Activated CD8-positive, alpha-beta T cell treated with anti-CD3 and anti-CD28 coated beads for 36 hours (primary cell): ENCODE measurements around the gene PAX7. TPM values are rescaled to one million over a fixed set of nuclear protein-coding genes. Genes with fewer than 3 reads are reported as not detected.

Experiments
- ATAC-seq: fragments of 200-7000 bp; cut with Tn5 transposase; one replicate; pipeline ENCODE4 v1.10.0; 2021; ENCODE audit warnings: mild to moderate bottlenecking, moderate library complexity
- CTCF ChIA-PET: fragments of 350-600 bp; sonication (Branson Sonifier 250); formaldehyde crosslinking; loops from one replicate; lab custom pipeline; 2021; ENCODE audit warnings: antibody characterized with exemption; lab: Charles Lee
- POLR2A ChIA-PET: fragments of 350-600 bp; sonication (Branson Sonifier 250); formaldehyde crosslinking; loops from one replicate; lab custom pipeline; 2021; ENCODE audit warnings: antibody characterized with exemption; lab: Charles Lee
- DNase-seq: peaks from one replicate; pipeline ENCODE4 v3.0.0-alpha.2; 2020
- H3K27ac Mint-ChIP-seq: one replicate; pipeline ENCODE4 v1.8.0; 2021; ENCODE audit warnings: mild to moderate bottlenecking, mixed read lengths
- H3K27me3 Mint-ChIP-seq: one replicate; pipeline ENCODE4 v1.8.0; 2021; ENCODE audit warnings: mixed read lengths
- H3K36me3 Mint-ChIP-seq: one replicate; pipeline ENCODE4 v1.8.0; 2021; ENCODE audit warnings: low read depth, mixed read lengths
- H3K4me1 Mint-ChIP-seq: one replicate; pipeline ENCODE4 v1.8.0; 2021; ENCODE audit warnings: low read depth, mixed read lengths
- H3K4me3 Mint-ChIP-seq: one replicate; pipeline ENCODE4 v1.8.0; 2021; ENCODE audit warnings: mild to moderate bottlenecking, moderate library complexity, mixed read lengths
- H3K9me3 Mint-ChIP-seq: one replicate; pipeline ENCODE4 v1.8.0; 2021; ENCODE audit warnings: mixed read lengths
- intact Hi-C: fragments of 100-400 bp; cut with micrococcal nuclease; formaldehyde crosslinking; loops from one replicate; pipeline ENCODE4 v1.10.0; 2022
- total RNA-seq, 2 experiments: library from RNA; stranded (reverse); gene quantifications; one replicate each; pipeline ENCODE4 v1.2.3, GENCODE V29; 2021
- TF ChIP-seq, protein P1 (sequence below): fragments of 200-600 bp; IDR thresholded peaks from one replicate; pipeline ENCODE4 v1.8.0; 2022; ENCODE audit warnings: antibody characterized with exemption, mild to moderate bottlenecking

Gene PAX7
- total RNA-seq, 2 experiments from 2014 or later, result not detected

DNA sequence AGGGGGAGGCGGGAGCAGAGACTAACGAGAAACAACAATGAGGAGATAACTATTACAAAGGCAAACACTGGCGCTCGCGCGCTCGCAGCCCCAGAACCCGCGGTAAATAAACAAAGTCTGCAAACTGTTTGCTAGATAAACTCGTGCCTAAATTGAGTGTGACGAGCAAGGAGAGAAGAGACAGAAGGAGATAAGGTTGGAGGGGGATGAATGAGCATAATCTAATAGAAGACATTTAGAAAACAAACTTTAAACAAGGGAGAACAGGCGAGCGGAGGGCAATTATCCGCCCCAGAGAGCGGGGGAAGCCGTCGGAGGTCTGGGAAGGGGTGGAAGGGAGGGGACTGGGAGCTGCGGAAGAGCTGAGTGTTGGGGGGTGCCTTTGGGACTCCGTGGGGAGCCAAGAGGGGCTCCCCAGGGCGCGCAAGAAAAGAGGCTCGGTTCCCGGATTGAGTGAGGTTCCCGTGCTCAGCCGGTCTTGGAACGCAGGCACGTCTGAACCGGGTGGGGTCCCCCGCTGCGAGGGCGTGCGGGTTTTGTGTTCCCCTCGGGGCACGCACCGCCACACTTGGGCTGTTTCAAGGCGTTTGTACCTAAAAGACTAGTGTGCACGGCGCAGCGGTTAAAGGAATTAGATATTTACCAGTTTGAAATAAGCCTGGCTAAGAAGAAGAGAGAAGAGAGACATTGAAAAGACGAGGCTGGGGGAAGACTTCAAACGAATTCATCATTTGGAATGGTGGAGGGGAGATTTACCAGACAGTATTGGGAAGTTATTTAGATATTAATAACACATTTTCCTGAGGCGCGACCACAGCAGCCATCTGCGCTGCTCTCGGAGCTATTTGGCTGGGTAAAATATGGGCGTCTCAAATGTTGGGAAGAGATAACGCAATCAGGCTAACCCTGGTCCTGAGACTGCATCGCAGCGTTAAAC, 10.6 kb downstream of the PAX7 start:
- ATAC-seq (no peak), DNase-seq (no peak)
- Mint-ChIP-seq H3K9me3 (no peaks in the 10 kb centered on the region), H3K27ac (no peak overlapping the region), H3K27me3 (peaks cover 87% of the 10 kb centered on the region), H3K4me1 (peaks cover 39% of the 10 kb centered on the region), H3K36me3 (no peaks in the 10 kb centered on the region), H3K4me3 (no peak overlapping the region)
- CTCF ChIA-PET, result no interaction called here
- POLR2A ChIA-PET, result interaction anchor here (0.7 kb wide), 1 partner anchor 341 kb away, joined by 3 read pairs; no protein-coding TSS in a partner anchor
- TF ChIP-seq, protein P1, sequence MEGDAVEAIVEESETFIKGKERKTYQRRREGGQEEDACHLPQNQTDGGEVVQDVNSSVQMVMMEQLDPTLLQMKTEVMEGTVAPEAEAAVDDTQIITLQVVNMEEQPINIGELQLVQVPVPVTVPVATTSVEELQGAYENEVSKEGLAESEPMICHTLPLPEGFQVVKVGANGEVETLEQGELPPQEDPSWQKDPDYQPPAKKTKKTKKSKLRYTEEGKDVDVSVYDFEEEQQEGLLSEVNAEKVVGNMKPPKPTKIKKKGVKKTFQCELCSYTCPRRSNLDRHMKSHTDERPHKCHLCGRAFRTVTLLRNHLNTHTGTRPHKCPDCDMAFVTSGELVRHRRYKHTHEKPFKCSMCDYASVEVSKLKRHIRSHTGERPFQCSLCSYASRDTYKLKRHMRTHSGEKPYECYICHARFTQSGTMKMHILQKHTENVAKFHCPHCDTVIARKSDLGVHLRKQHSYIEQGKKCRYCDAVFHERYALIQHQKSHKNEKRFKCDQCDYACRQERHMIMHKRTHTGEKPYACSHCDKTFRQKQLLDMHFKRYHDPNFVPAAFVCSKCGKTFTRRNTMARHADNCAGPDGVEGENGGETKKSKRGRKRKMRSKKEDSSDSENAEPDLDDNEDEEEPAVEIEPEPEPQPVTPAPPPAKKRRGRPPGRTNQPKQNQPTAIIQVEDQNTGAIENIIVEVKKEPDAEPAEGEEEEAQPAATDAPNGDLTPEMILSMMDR, result no peak
- intact Hi-C loops, result no loop called here

DNA sequence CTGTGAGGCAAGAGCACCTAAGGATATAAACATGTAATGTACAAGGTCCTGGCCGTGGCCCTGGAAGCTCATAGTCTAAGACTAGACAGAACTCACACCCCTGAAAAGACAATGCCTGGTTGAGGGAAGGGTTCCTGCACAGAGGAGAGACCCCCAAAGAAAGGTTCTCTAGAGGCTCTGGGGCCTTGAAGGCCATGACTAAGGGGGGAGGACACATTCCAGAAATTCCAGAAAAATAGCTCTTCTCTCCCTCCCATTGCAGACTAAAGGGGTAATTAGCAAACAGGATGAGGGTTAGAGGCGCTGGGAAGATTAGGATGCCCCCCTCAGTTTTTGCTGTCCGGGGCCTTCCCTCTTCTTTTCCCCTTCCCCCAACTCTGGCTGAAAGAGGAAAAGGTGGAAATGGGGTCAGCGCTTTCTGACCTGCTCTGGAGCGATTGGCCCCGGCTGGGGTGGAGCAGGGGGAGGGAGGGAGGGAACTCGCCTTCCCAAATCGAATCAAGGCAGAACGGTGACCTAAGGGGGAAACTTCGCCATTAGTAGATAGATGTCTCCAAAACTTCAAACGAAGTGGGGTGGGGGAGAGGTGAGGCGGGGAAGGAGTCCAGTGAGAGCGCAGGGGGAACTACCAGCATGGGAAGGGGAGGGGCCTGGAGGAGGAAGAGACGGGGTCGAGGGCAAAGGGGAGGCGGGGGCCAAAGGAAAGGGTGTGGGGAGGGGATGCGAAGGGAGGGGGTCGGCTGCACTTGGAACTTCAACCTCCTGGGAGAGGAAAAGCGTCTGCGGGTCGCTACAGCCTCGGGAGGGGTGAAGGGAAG, 11.8 kb downstream of the PAX7 start:
- no peak for ATAC-seq

DNA sequence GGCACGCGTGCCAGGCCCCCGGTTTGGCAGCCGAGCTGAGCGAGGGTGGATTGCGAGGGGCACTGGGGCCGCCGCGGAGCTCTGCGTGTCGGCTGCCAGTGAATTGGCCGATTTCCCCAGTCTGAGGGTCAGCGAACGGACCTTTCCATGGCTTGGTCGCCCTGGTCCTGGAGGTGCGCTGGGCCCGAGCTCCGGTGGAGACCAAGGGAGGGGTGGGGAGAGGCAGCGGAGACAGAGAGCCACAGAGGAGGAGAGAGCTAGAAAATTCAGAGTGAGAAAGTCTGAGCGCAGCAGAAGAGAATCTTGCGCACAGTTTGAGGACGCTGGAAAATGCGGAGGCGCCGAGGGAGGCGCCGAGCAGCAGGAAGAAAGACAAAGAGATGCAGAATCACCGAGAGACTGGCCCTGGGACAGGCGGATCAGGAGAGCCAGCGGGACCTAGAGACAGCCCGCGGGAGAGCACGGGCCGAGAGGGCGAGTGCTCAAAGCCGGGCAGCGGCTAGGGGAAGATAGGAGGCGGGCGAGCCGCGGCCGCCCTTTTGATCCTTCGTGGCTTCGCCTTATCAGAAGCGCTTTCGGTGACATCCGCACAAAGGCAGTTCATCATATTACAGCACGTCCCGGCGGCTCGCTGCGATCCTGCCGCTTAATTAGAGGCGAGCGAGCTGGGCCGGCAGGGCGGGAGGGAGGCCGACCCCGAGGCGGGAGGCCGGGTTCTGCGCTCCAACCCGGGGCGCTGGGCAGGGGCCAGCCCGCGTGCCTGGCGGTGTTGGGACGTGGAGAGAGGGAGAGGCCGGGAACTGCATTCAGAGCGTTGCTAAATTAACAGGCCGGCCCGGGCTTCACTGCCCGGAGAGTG, 12.7 kb downstream of the PAX7 start:
- peak overlapping the region; percentile 27 for H3K4me3 Mint-ChIP-seq
- TF ChIP-seq, protein P1, result no peak
- CTCF ChIA-PET, result interaction anchor here (0.6 to 1.8 kb wide), 3 partner anchors 13 to 62 kb away, joined by 3 to 7 read pairs (median 3); no protein-coding TSS in a partner anchor
- no peaks in the 10 kb centered on the region for H3K36me3 Mint-ChIP-seq
- no peaks in the 10 kb centered on the region for H3K9me3 Mint-ChIP-seq
- DNase-seq (peak; percentile 44), ATAC-seq (no peak)
- intact Hi-C loops, result no loop called here
- H3K27ac Mint-ChIP-seq, result no peak overlapping the region
- POLR2A ChIA-PET, result no interaction called here
- H3K4me1 Mint-ChIP-seq, result peaks cover 35% of the 10 kb centered on the region
- peaks cover 82% of the 10 kb centered on the region for H3K27me3 Mint-ChIP-seq

More for the DNA sequence above, 11.8 kb downstream of the PAX7 start:
- no peak for DNase-seq
- Mint-ChIP-seq H3K27me3 (peaks cover 82% of the 10 kb centered on the region), H3K9me3 (no peaks in the 10 kb centered on the region), H3K4me1 (peaks cover 36% of the 10 kb centered on the region), H3K27ac (no peak overlapping the region), H3K4me3 (no peak overlapping the region), H3K36me3 (no peaks in the 10 kb centered on the region)
- TF ChIP-seq, protein P1, result no peak
- ChIA-PET CTCF (no interaction called here), POLR2A (interaction anchor here (0.6 kb wide), 1 partner anchor 71 kb away, joined by 3 read pairs; no protein-coding TSS in a partner anchor)
- intact Hi-C loops, result no loop called here

DNA sequence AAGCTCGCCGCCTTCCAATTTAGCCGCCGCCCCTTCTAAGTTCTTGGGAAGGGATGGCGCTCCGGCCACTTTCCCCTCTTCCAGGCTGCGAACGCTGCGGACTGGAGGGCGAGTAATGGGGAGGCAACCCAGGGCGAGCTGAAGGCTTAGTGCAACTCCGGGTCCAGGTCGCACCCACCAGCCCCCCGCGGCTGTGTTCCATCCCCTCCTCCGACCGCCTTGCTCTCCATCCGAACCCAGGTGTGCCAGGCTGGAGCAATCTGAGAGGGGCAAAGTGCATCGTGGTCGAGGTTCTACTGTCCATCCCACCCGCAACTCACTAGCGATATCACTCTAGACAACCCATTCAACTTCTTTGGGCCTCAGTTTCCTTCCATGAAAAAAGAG, 13.4 kb downstream of the PAX7 start:
- intact Hi-C loops, result no loop called here

More for the DNA sequence above, 13.4 kb downstream of the PAX7 start:
- POLR2A ChIA-PET, result no interaction called here
- Mint-ChIP-seq H3K4me1 (peaks cover 35% of the 10 kb centered on the region), H3K9me3 (no peaks in the 10 kb centered on the region), H3K27me3 (peaks cover 82% of the 10 kb centered on the region), H3K36me3 (no peaks in the 10 kb centered on the region), H3K27ac (no peak overlapping the region), H3K4me3 (no peak overlapping the region)
- ATAC-seq, result no peak
- DNase-seq, result no peak
- CTCF ChIA-PET, result interaction anchor here (0.6 to 1.8 kb wide), 3 partner anchors 13 to 62 kb away, joined by 3 to 7 read pairs (median 3); no protein-coding TSS in a partner anchor
- TF ChIP-seq, protein P1, result no peak
